Tibial artery (tissue), 4 donors: ENCODE results near the gene PTPRR.

Source experiments
- DNase-seq, 2 donors: peaks; one replicate each; pipeline ENCODE4 v3.0.0-alpha.2; 2019
- H3K27ac ChIP-seq, 2 donors: fragments of 200-600 bp; sonication (generic) in 1 of 2; 1 replicate in 1 of 2; 2 replicates in 1 of 2; pipeline ENCODE4 v1.5.1; 2018 to 2019; ENCODE audit warnings: mild to moderate bottlenecking in 1 of 2
- H3K27me3 ChIP-seq, 2 donors: fragments of 200-600 bp; sonication (generic) in 1 of 2; one replicate each; pipeline versions ENCODE4 v1.5.1 to v1.6.0; 2016 to 2019
- H3K36me3 ChIP-seq, 3 donors: fragments of 200-600 bp; sonication (generic) in 2 of 3; one replicate each; pipeline ENCODE4 v1.5.1; 2016 to 2019; ENCODE audit warnings: mild to moderate bottlenecking in 2 of 3
- H3K4me1 ChIP-seq, 4 donors: fragments of 200-600 bp; sonication (generic) in 2 of 4; 1 replicate in 3 of 4; 2 replicates in 1 of 4; pipeline ENCODE4 v1.5.1; 2016 to 2019
- H3K4me3 ChIP-seq, 2 donors: fragments of 200-600 bp; sonication (generic) in 1 of 2; 1 replicate in 1 of 2; 2 replicates in 1 of 2; pipeline ENCODE4 v1.5.1; 2018 to 2019; ENCODE audit warnings: mild to moderate bottlenecking in 2 of 2
- H3K9me3 ChIP-seq, 3 donors: fragments of 200-600 bp; sonication (generic) in 1 of 3; one replicate each; pipeline ENCODE4 v1.5.1; 2016 to 2019
- CTCF ChIP-seq, 2 experiments: fragments of 200-600 bp in 1 of 2; fragments of 450-650 bp in 1 of 2; IDR thresholded peaks; one replicate each; pipeline ENCODE4 v1.5.1; 2017 to 2019; ENCODE audit warnings: antibody characterized with exemption in 2 of 2, mild to moderate bottlenecking in 1 of 2, moderate library complexity in 1 of 2
- intact Hi-C: fragments of 100-400 bp; cut with DNase I; formaldehyde crosslinking; loops from one replicate; pipeline ENCODE4 v1.15.0; 2023; ENCODE audit warnings: low total_unique reads

The PTPRR gene

DNA sequence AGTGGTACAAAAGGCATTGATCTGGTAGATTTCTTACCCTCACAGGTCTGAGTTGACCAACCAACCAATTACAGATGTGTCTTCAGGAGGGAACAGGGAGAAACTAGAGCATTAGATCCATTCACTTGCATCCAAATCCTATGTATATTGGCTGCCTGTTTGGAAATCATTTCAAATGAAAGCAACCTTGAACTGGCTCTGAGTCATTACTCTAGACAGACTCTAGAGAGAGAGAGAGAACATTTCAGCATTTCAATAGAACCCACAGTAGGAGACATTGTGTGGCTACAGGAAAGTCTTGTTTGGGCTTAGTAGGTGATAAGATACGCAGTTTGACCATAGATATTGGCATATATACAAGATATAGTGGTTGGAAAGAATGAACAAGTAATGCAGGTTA lies 114.5 kb downstream of the PTPRR start:
- Histone ChIP-seq H3K27ac (no peak overlapping the region), H3K9me3 (no peaks in the 10 kb centered on the region), H3K27me3 (no peaks in the 10 kb centered on the region), H3K36me3 (no peaks in the 10 kb centered on the region), H3K4me1 (no peaks in the 10 kb centered on the region), H3K4me3 (no peak overlapping the region)
- DNase-seq: no peak
- no peak for TF ChIP-seq CTCF (IDR thresholded peaks at IDR 0.05)
- intact Hi-C loops: no loop called here

- TF ChIP-seq CTCF (IDR thresholded peaks at IDR 0.05): no peak
- Histone ChIP-seq H3K4me1 (no peaks in the 10 kb centered on the region), H3K9me3 (no peaks in the 10 kb centered on the region), H3K27me3 (no peaks in the 10 kb centered on the region), H3K36me3 (no peaks in the 10 kb centered on the region), H3K4me3 (no peak overlapping the region), H3K27ac (no peak overlapping the region)
- DNase-seq: no peak
- intact Hi-C loops: no loop called here
Measured at GRCh38 chr12:70798016-70798783, 122.3 kb downstream of the PTPRR start.

GRCh38 chr12:70796989-70797388 lies 123.5 kb downstream of the PTPRR start:
- Histone ChIP-seq H3K27ac (no peak overlapping the region), H3K4me3 (no peak overlapping the region), H3K4me1 (no peaks in the 10 kb centered on the region), H3K27me3 (no peaks in the 10 kb centered on the region), H3K9me3 (no peaks in the 10 kb centered on the region), H3K36me3 (no peaks in the 10 kb centered on the region)
- no peak for TF ChIP-seq CTCF (IDR thresholded peaks at IDR 0.05)
- intact Hi-C loops: no loop called here
- no peak for DNase-seq

GRCh38 chr12:70795608-70796007 lies 124.9 kb downstream of the PTPRR start:
- Histone ChIP-seq H3K9me3 (no peaks in the 10 kb centered on the region), H3K4me3 (no peak overlapping the region), H3K27ac (no peak overlapping the region), H3K27me3 (no peaks in the 10 kb centered on the region), H3K36me3 (no peaks in the 10 kb centered on the region), H3K4me1 (no peaks in the 10 kb centered on the region)
- no peak for TF ChIP-seq CTCF (IDR thresholded peaks at IDR 0.05)
- no peak for DNase-seq
- intact Hi-C loops: no loop called here

GRCh38 chr12:70794131-70794530 lies 126.4 kb downstream of the PTPRR start:
- Histone ChIP-seq H3K4me3 (no peak overlapping the region), H3K27ac (no peak overlapping the region), H3K36me3 (no peaks in the 10 kb centered on the region), H3K27me3 (no peaks in the 10 kb centered on the region), H3K4me1 (no peaks in the 10 kb centered on the region), H3K9me3 (no peaks in the 10 kb centered on the region)
- intact Hi-C loops: no loop called here
- no peak for DNase-seq
- TF ChIP-seq CTCF (IDR thresholded peaks at IDR 0.05): no peak

DNA sequence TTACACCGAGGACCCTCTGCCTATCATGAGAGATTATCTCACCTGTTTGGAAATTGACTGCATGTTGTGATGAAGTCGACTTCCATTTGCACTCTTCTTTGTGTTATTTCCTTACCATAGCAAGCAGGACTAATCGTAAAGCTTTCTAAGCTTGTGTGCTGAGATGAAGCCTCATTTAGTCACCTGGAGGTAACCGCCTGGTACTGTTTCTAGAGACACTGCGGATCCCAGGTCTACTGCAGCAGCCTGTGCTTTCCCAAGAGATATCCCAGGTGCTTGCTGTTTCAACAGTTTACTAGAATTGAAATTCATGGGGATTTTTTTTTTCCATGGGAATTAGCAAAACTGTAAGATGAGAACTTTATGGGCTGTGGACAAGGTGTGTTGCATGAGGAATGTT lies 131.8 kb downstream of the PTPRR start:
- intact Hi-C loops: no loop called here
- Histone ChIP-seq H3K36me3 (no peaks in the 10 kb centered on the region), H3K27ac (no peak overlapping the region), H3K4me1 (no peaks in the 10 kb centered on the region), H3K9me3 (no peaks in the 10 kb centered on the region), H3K27me3 (no peaks in the 10 kb centered on the region), H3K4me3 (no peak overlapping the region)
- DNase-seq: no peak
- TF ChIP-seq CTCF (IDR thresholded peaks at IDR 0.05): no peak
